ENCODE data around the gene NEDD8.

NEDD8 gene

DNA sequence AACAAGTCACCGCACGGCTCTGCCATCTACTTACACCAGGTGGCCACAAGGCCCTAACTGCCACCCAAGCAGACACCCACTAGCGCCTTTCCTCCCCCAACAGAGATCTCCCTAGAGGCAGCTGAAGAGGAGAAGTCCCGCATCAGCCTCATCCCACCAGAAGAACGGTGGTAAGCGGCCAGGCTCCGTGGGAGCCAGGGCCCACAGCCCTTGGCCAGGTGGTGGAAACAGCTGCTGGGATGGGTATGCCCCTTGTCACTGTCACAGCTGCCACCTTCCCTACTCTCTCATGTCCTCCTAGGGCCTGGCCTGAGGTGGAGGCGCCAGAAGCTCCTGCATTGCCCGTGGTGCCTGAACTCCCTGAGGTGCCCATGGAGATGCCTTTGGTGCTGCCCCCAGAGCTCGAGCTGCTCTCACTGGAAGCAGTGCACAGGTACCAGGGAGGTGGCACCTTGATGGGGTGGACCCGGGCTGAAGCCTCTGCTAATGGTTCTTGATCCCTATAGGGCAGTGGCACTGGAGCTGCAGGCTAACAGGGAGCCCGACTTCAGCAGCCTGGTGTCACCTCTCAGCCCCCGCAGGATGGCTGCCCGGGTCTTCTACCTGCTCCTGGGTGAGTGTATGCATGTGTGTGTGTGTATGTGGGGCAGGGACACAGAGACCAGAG is 52.7 kb downstream of the NEDD8 start:
- H3K4me1 Mint-ChIP-seq, result peaks cover 16% of the 10 kb centered on the region
- H3K9me3 Mint-ChIP-seq, result no peaks in the 10 kb centered on the region
- H3K27ac Mint-ChIP-seq, result peak overlapping the region; percentile 93
- no peak overlapping the region for H3K4me3 Mint-ChIP-seq
- peaks cover 29% of the 10 kb centered on the region for H3K36me3 Mint-ChIP-seq (ENCODE audit: low read depth)
- TF ChIP-seq, protein P1, sequence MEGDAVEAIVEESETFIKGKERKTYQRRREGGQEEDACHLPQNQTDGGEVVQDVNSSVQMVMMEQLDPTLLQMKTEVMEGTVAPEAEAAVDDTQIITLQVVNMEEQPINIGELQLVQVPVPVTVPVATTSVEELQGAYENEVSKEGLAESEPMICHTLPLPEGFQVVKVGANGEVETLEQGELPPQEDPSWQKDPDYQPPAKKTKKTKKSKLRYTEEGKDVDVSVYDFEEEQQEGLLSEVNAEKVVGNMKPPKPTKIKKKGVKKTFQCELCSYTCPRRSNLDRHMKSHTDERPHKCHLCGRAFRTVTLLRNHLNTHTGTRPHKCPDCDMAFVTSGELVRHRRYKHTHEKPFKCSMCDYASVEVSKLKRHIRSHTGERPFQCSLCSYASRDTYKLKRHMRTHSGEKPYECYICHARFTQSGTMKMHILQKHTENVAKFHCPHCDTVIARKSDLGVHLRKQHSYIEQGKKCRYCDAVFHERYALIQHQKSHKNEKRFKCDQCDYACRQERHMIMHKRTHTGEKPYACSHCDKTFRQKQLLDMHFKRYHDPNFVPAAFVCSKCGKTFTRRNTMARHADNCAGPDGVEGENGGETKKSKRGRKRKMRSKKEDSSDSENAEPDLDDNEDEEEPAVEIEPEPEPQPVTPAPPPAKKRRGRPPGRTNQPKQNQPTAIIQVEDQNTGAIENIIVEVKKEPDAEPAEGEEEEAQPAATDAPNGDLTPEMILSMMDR (IDR thresholded peaks at IDR 0.05), result no peak
- no peaks in the 10 kb centered on the region for H3K27me3 Mint-ChIP-seq (ENCODE audit: low read depth, poor library complexity)
- DNase-seq, result no peak

DNA sequence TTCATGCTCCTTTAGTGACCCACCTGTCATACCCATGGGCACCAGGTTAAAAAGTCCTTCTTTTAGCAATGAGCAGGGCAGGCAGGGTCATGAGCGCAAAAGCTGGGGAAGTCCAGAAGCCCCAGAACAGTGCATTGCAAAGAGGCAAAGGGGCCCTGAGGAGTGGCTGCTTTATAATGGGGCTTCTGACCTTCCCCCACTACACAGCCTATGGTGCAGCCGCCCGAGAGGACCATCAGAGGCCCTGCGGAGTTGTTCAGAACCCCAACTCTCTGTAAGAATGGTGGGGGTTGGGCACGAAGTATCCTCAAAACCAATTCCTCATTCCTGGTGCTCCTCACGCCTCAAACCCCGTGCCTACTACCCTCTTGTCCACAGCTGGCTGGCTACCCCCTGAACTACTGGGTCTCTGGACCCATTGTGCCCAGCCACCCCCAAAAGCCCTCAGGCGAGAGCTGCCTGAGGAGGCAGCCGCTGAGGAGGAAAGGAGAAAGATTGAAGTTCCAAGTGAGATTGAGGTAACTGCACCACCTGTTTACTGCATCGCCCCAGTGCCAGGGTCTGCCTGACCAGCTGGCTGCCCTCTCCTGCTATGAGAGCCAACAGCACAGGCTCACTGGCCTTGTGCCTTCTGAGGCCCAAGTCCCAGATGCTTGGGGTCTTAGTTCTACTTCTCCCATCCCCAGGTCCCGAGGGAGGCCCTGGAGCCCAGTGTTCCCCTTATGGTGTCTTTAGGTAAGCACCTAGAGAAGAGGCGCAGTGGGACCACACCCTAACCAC is 53.6 kb downstream of the NEDD8 start:
- DNase-seq, result no peak
- H3K27ac Mint-ChIP-seq, result peak overlapping the region; percentile 75
- TF ChIP-seq, protein P1 (IDR thresholded peaks at IDR 0.05), result no peak
- H3K4me3 Mint-ChIP-seq, result no peak overlapping the region
- peaks cover 21% of the 10 kb centered on the region for H3K4me1 Mint-ChIP-seq
- H3K36me3 Mint-ChIP-seq (ENCODE audit: low read depth), result peaks cover 34% of the 10 kb centered on the region
- no peaks in the 10 kb centered on the region for H3K9me3 Mint-ChIP-seq
- no peaks in the 10 kb centered on the region for H3K27me3 Mint-ChIP-seq (ENCODE audit: low read depth, poor library complexity)

DNA sequence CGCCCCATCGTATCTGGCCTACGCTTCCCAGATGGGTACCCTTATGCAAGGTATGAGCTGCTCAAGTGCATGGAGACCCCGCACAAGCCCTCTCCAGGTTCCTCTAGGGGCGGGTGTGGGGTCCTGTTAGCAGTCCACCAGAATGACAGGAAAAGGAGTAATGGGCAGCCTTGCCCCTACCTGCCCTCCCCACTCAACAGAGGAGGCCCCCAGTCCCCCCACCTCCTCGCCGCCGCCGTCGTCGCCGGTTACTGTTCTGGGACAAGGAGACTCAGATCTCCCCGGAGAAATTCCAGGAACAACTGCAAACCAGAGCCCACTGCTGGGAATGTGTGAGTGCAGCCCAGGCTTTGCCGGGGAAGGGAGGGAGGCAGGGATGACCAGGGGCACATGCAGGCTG is 54.3 kb downstream of the NEDD8 start:
- Mint-ChIP-seq H3K27ac (peak overlapping the region; percentile 82), H3K4me3 (no peak overlapping the region), H3K4me1 (peaks cover 28% of the 10 kb centered on the region), H3K9me3 (no peaks in the 10 kb centered on the region), H3K36me3 (ENCODE audit: low read depth) (peaks cover 41% of the 10 kb centered on the region), H3K27me3 (ENCODE audit: low read depth, poor library complexity) (peaks cover 1% of the 10 kb centered on the region)
- no peak for DNase-seq
- TF ChIP-seq, protein P1 (IDR thresholded peaks at IDR 0.05), result no peak

DNA sequence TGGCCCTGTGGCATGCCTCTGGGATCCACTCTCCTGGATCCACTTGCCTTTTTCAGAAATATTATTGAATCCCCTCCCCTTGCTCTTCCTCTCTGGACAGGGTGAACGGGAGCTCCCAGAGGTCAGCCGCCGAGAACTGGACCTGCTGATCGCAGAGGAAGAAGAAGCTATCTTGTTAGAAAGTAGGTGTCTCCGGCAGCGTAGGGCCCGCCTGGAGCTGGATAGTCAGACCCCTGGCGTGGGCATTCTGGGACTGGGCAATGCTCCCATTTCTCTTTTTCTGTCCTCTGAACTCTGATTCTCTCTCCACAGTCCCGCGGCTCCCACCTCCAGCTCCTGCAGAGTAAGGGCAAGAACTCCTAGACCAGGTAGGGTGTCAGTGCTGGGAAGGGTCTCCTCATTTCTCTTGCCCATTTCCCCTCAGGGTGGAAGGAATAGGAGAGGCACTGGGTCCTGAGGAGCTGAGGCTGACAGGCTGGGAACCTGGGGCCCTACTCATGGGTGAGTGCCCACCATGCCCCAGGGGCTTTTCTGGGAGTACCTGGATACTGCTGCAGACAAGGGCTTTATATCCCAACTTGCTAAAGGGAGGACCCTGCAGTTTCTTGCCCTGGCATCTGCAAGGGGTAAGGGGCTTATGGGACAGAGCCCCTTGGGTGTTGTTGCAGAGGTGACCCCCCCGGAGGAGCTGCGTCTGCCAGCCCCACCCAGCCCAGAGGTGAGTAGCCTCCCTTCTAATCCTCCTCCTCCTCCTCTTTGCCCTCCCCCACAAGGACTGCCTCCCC is 54.9 kb downstream of the NEDD8 start:
- peaks cover 42% of the 10 kb centered on the region for H3K36me3 Mint-ChIP-seq (ENCODE audit: low read depth)

DNA sequence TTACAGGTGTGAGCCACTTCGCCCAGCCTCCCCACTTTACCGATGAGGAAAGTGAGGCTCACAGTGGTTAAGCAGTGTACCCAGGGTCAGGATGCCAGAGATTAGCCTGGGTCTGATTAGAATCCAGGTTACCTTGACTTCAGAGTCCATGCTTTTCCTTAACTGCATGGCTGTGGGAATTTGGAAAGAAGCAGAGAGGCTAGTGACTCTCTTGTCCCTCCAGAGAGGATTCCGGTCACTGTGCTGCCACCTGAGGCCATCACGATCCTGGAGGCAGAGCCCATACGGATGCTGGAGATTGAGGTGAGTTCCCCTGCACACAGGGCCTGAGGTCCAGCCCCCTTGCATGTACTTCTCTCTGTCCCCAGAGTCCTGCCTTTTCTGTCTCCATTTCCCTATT is 55.6 kb downstream of the NEDD8 start:
- H3K4me1 Mint-ChIP-seq, result peaks cover 35% of the 10 kb centered on the region
- H3K36me3 Mint-ChIP-seq (ENCODE audit: low read depth), result peaks cover 42% of the 10 kb centered on the region
- peak overlapping the region; percentile 90 for H3K27ac Mint-ChIP-seq
- H3K4me3 Mint-ChIP-seq, result no peak overlapping the region
- H3K27me3 Mint-ChIP-seq (ENCODE audit: low read depth, poor library complexity), result peaks cover 7% of the 10 kb centered on the region
- TF ChIP-seq, protein P1 (IDR thresholded peaks at IDR 0.05), result no peak
- no peaks in the 10 kb centered on the region for H3K9me3 Mint-ChIP-seq
- DNase-seq, result no peak

More for the DNA sequence above, 54.9 kb downstream of the NEDD8 start:
- no peak overlapping the region for H3K4me3 Mint-ChIP-seq
- H3K27ac Mint-ChIP-seq, result peak overlapping the region; percentile 90
- no peak for DNase-seq
- H3K4me1 Mint-ChIP-seq, result peaks cover 31% of the 10 kb centered on the region
- peaks cover 5% of the 10 kb centered on the region for H3K27me3 Mint-ChIP-seq (ENCODE audit: low read depth, poor library complexity)
- TF ChIP-seq, protein P1 (IDR thresholded peaks at IDR 0.05), result no peak
- no peaks in the 10 kb centered on the region for H3K9me3 Mint-ChIP-seq

Data from nephron progenitor cell (in vitro differentiated cells).